G401.6 (cell line): Measurements from ENCODE around the gene GRIK4.

ENCODE experiments used
- FAIRE-seq: peaks from 2 replicates; lab custom pipeline; 2012; peaks lifted over from hg19 to GRCh38; lab: Jason Lieb, UNC

GRIK4 gene

GRCh38 chr11:120958185-120958584 is 446.6 kb downstream of the GRIK4 start:
- FAIRE-seq = no peak

GRCh38 chr11:120959189-120959588 is 447.6 kb downstream of the GRIK4 start:
- no peak for FAIRE-seq

- FAIRE-seq = no peak
These were observed 453.3 kb downstream of the GRIK4 start for GRCh38 chr11:120964857-120965256.

GRCh38 chr11:120966840-120967239 is 455.3 kb downstream of the GRIK4 start:
- FAIRE-seq = no peak

- FAIRE-seq = no peak
These were observed 458.4 kb downstream of the GRIK4 start for GRCh38 chr11:120969993-120970392.

- FAIRE-seq = no peak
These were observed 460.3 kb downstream of the GRIK4 start for GRCh38 chr11:120971825-120972224.

GRCh38 chr11:120972621-120973020 is 461.1 kb downstream of the GRIK4 start:
- FAIRE-seq = no peak

- no peak for FAIRE-seq
These were observed 462.0 kb downstream of the GRIK4 start for GRCh38 chr11:120973501-120973900.

- no peak for FAIRE-seq
These were observed 462.9 kb downstream of the GRIK4 start for GRCh38 chr11:120974466-120974865.

- no peak for FAIRE-seq
These were observed 463.4 kb downstream of the GRIK4 start for GRCh38 chr11:120974965-120975364.

GRCh38 chr11:120977266-120978137 is 466.0 kb downstream of the GRIK4 start:
- no peak for FAIRE-seq

GRCh38 chr11:120978701-120979100 is 467.2 kb downstream of the GRIK4 start:
- no peak for FAIRE-seq

GRCh38 chr11:120985718-120986569 is 474.4 kb downstream of the GRIK4 start:
- no peak for FAIRE-seq

GRCh38 chr11:120988603-120989002 is 477.1 kb downstream of the GRIK4 start:
- FAIRE-seq = no peak

GRCh38 chr11:120991830-120992686 is 480.5 kb downstream of the GRIK4 start:
- no peak for FAIRE-seq

GRCh38 chr11:120994091-120994859 is 482.7 kb downstream of the GRIK4 start:
- FAIRE-seq = no peak

- FAIRE-seq = no peak
These were observed 483.6 kb downstream of the GRIK4 start for GRCh38 chr11:120995184-120995583.

GRCh38 chr11:120996973-120997372 is 485.4 kb downstream of the GRIK4 start:
- FAIRE-seq = no peak

- no peak for FAIRE-seq
These were observed 487.0 kb downstream of the GRIK4 start for GRCh38 chr11:120998581-120998980.

- no peak for FAIRE-seq
These were observed 492.8 kb downstream of the GRIK4 start for GRCh38 chr11:121004206-121004840.

- no peak for FAIRE-seq
These were observed 495.4 kb downstream of the GRIK4 start for GRCh38 chr11:121006922-121007321.
